HG02678 (cell line): ENCODE results near the gene PCDHA2.
"Not testable (repeated sequence)": the region's sequence is repeated elsewhere in the genome, so short reads cannot be mapped to it uniquely, and the experiment has no call there.

ENCODE experiments used
- ATAC-seq: cut with Tn5 transposase; IDR thresholded peaks from one replicate; pipeline ENCODE4 v1.9.1; 2021; ENCODE audit warnings: mild to moderate bottlenecking, moderate library complexity; ENCODE audit not compliant: unreplicated experiment

The PCDHA2 gene

DNA sequence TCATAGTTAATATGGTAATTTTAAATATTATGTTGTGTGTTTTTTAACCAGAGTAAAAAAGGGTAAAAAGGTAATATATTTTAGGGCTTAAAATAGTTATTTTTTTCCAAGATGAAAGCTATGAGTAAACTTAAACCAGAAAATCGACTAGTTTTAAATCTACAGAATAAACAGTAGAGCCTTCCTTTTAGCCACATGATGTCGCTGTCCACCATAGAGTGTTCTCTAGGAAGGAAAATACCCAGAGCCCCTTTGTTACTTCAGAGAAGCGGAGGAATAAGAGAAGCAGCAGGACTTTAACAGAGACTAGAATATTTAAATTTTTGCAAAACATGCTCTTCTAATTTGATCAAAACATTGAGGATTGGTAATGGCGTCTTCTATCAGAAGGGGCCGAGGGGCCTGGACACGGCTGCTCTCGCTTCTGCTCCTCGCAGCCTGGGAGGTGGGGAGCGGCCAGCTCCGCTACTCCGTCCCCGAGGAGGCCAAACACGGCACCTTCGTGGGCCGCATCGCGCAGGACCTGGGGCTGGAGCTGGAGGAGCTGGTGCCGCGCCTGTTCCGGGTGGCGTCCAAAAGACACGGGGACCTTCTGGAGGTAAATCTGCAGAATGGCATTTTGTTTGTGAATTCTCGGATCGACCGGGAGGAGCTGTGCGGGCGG is at the start of gene PCDHA2:
PCDHA2 (plus strand) TSS at position 258 of the 664 bp plus-strand sequence.
- no peak for ATAC-seq

- no peak for ATAC-seq
Measured at GRCh38 chr5:140753561-140753960, 41.1 kb upstream of the PCDHA2 start.

- no peak for ATAC-seq
Measured at GRCh38 chr5:140764177-140764973, 30.3 kb upstream of the PCDHA2 start.

DNA sequence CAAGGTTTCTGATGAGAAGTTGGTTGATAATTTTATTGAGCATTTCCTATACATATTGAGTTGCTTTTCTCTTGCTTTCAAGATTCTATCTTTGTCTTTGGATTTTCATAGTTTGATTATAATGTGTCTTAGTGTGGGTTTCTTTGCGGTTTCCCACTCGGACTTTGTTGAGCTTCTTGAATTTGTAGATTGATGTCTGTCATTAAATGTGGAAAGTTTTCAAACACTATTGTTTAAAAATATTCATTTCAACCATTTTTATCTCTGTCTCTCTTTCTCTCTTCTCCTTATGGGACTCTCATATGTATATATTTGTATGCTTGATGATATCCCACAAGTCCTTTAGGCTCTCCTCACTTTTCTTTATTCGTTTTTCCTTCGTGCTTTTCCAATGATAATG is 27.2 kb upstream of the PCDHA2 start:
- ATAC-seq = no peak

GRCh38 chr5:140780512-140780911 is 14.1 kb upstream of the PCDHA2 start:
- no peak for ATAC-seq

DNA sequence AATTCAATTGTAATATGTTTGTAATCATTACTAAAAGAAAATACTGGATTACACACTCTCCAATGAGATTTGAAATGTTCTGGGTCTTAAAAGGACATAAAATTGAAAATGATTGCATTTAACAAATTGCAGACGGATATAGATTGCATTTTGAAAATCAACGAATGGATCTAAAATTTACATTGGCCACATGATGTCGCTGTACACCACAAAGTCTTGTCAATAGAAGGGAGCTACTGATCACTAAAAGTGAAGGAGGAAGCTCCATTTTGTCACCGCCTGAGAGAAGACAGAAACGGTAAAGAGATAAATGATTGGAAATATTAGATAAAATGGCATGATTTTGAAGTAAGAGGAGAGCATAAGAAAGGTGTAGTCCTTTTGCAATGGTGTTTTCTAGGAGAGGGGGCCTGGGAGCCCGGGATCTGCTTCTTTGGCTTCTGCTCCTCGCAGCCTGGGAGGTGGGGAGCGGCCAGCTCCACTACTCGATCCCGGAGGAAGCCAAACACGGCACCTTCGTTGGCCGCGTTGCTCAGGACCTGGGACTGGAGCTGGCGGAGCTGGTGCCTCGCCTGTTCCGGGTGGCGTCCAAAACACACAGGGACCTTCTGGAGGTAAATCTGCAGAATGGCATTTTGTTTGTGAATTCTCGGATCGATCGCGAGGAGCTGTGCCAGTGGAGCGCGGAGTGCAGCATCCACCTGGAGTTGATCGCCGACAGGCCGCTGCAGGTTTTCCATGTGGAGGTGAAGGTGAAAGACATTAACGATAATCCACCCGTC is 8.6 kb upstream of the PCDHA2 start, which contains the start of gene PCDHA1:
PCDHA1 (plus strand) TSS at position 236 of the 782 bp plus-strand sequence.
- ATAC-seq = no peak

DNA sequence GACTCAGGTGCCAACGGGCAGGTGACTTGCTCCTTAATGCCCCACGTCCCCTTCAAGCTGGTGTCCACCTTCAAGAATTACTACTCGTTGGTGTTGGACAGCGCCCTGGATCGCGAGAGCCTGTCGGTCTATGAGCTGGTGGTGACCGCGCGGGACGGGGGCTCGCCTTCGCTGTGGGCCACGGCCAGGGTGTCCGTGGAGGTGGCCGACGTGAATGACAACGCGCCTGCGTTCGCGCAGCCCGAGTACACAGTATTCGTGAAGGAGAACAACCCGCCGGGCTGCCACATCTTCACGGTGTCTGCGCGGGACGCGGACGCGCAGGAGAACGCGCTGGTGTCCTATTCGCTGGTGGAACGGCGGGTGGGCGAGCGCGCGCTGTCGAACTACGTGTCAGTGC is 7.2 kb upstream of the PCDHA2 start:
- not testable (repeated sequence) for ATAC-seq

DNA sequence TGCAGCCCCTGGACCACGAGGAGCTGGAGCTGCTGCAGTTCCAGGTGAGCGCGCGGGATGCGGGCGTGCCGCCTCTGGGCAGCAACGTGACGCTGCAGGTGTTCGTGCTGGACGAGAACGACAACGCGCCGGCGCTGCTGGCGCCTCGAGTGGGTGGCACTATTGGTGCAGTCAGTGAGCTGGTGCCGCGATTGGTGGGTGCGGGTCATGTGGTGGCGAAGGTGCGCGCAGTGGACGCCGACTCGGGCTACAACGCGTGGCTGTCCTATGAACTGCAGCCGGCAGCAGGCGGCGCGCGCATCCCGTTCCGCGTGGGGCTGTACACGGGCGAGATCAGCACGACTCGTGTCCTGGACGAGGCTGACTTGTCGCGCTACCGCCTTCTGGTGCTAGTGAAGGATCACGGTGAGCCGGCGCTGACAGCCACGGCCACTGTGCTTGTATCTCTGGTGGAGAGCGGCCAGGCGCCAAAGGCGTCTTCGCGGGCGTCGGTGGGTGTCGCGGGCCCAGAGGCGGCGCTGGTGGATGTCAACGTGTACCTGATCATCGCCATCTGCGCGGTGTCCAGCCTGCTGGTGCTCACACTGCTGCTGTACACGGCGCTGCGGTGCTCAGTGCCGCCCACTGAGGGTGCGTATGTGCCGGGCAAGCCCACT is 6.7 kb upstream of the PCDHA2 start:
- ATAC-seq = not testable (repeated sequence)

GRCh38 chr5:140791089-140791488 is 3.6 kb upstream of the PCDHA2 start:
- no peak for ATAC-seq

DNA sequence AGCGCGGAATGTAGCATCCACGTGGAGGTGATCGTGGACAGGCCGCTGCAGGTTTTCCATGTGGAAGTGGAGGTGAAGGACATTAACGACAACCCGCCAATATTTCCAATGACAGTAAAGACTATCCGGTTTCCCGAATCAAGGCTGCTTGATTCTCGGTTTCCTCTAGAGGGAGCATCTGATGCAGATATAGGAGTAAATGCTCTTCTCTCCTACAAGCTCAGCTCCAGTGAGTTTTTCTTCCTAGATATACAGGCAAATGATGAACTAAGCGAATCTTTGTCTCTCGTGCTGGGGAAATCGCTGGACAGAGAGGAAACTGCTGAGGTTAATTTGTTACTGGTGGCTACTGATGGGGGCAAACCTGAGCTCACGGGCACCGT is 598 bp downstream of the PCDHA2 start:
- no peak for ATAC-seq

GRCh38 chr5:140796072-140796717 is 1.5 kb downstream of the PCDHA2 start:
- not testable (repeated sequence) for ATAC-seq

DNA sequence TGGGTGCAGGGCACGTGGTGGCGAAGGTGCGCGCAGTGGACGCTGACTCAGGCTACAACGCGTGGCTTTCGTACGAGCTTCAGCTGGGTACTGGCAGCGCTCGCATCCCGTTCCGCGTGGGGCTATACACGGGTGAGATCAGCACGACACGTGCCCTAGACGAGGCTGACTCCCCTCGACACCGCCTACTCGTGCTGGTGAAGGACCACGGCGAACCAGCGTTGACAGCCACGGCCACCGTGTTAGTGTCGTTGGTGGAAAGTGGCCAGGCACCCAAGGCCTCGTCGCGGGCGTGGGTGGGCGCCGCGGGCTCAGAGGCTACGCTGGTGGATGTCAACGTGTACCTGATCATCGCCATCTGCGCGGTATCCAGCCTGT is 2.1 kb downstream of the PCDHA2 start:
- ATAC-seq = no peak

GRCh38 chr5:140800816-140801493 is 6.3 kb downstream of the PCDHA2 start, which contains the start of gene PCDHA3:
Gene PCDHA3 (plus strand): TSS chr5:140801057.
- ATAC-seq = no peak

DNA sequence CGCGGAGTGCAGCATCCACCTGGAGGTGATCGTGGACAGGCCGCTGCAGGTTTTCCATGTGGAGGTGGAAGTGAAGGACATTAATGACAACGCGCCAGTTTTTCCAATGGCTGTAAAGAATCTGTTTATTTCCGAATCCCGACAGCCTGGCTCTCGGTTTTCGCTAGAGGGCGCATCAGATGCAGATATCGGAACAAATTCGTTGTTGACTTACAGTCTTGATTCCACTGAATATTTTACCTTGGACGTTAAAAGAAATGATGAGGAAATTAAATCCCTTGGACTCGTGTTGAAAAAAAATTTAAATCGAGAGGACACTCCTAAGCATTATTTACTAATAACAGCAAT is 6.8 kb downstream of the PCDHA2 start:
- ATAC-seq = no peak

DNA sequence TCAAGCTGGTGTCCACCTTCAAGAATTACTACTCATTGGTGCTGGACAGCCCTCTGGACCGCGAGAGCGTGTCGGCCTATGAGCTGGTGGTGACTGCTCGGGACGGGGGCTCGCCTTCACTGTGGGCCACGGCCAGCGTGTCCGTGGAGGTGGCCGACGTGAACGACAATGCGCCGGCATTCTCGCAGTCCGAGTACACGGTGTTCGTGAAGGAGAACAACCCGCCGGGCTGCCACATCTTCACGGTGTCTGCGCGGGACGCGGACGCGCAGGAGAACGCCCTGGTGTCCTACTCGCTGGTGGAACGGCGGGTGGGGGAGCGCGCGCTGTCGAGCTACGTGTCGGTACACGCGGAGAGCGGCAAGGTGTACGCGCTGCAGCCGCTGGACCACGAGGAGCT is 7.7 kb downstream of the PCDHA2 start:
- not testable (repeated sequence) for ATAC-seq

GRCh38 chr5:140802781-140803271 is 8.2 kb downstream of the PCDHA2 start:
- no peak for ATAC-seq

DNA sequence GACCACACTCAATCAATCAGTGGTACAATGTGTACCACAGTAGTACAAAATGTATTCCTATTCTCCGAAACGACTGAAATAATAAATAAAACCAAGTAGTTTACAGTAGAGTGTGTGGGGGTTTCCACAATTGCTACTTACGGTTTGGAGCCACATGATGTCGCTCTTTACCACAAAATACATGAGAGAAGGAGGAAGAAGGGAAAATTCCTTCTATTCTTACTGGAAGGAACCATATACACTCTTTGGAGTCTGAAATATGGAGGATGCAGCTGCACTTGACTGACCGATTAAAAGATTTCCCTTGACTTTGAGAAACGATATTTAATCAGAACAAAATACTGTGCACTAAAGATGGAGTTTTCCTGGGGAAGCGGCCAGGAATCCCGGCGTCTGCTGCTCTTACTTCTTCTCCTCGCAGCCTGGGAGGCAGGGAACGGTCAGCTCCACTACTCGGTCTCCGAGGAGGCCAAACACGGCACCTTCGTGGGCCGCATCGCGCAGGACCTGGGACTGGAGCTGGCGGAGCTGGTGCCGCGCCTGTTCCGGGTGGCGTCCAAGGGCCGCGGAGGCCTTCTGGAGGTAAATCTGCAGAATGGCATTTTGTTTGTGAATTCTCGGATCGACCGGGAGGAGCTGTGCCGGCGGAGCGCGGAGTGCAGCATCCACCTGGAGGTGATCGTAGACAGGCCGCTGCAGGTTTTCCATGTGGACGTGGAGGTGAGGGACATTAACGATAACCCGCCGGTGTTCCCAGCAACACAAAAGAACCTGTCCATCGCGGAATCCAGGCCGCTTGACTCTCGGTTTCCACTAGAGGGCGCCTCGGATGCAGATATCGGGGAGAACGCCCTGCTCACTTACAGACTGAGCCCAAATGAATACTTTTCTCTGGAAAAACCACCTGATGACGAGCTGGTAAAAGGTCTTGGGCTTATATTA is 12.5 kb downstream of the PCDHA2 start, which contains the start of gene PCDHA4:
PCDHA4 (plus strand) TSS at position 235 of the 942 bp plus-strand sequence.
- ATAC-seq = no peak

DNA sequence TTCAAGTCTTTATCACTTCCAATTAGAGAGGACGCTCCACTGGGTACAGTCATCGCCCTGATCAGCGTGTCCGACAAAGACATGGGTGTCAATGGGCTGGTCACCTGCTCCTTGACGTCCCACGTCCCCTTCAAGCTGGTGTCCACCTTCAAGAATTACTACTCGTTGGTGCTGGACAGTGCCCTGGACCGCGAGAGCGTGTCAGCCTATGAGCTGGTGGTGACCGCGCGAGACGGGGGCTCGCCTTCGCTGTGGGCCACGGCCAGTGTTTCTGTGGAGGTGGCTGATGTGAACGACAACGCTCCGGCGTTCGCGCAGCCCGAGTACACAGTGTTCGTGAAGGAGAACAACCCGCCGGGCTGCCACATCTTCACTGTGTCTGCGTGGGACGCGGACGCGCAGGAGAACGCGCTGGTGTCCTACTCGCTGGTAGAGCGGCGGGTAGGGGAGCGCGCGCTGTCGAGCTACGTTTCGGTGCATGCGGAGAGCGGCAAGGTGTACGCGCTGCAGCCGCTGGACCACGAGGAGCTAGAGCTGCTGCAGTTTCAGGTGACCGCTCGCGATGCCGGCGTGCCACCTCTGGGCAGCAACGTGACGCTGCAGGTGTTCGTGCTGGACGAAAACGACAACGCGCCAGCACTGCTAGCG is 13.7 kb downstream of the PCDHA2 start:
- ATAC-seq = not testable (repeated sequence)
